GM18505 (cell line): Measurements from ENCODE around the gene KRT15.

ENCODE experiments used
- ATAC-seq: cut with Tn5 transposase; IDR thresholded peaks from one replicate; pipeline ENCODE4 v1.9.1; 2021; ENCODE audit not compliant: unreplicated experiment
- POLR2A ChIP-seq: IDR thresholded peaks from 4 replicates; pipeline ENCODE4 v1.6.1; 2011; ENCODE audit warnings: borderline replicate concordance; ENCODE audit not compliant: insufficient read depth, insufficient read length; ENCODE audit errors: extremely low read depth

The KRT15 gene

GRCh38 chr17:41528959-41529353 is 10.3 kb upstream of the KRT15 start:
- ATAC-seq = no peak
- no peak for TF ChIP-seq POLR2A

GRCh38 chr17:41527063-41528023 is 8.7 kb upstream of the KRT15 start:
- ATAC-seq = no peak
- TF ChIP-seq POLR2A = no peak

- no peak for ATAC-seq
- no peak for TF ChIP-seq POLR2A
These were observed 5.6 kb upstream of the KRT15 start for GRCh38 chr17:41524261-41524660.

GRCh38 chr17:41523787-41524186 is 5.1 kb upstream of the KRT15 start:
- TF ChIP-seq POLR2A = no peak
- ATAC-seq = no peak

GRCh38 chr17:41523225-41523593 is 4.5 kb upstream of the KRT15 start:
- no peak for TF ChIP-seq POLR2A

GRCh38 chr17:41522301-41523224 is 3.9 kb upstream of the KRT15 start:
- ATAC-seq = no peak
- no peak for TF ChIP-seq POLR2A

More at GRCh38 chr17:41523225-41523593, 4.5 kb upstream of the KRT15 start:
- no peak for ATAC-seq

GRCh38 chr17:41521574-41522261 is 3.0 kb upstream of the KRT15 start:
- no peak for TF ChIP-seq POLR2A
- no peak for ATAC-seq

GRCh38 chr17:41520821-41521521 is 2.3 kb upstream of the KRT15 start:
- TF ChIP-seq POLR2A = no peak
- ATAC-seq = no peak

GRCh38 chr17:41519501-41520224 is 973 bp upstream of the KRT15 start:
- no peak for ATAC-seq
- no peak for TF ChIP-seq POLR2A

- ATAC-seq = no peak
- no peak for TF ChIP-seq POLR2A
These were observed 659 bp downstream of the KRT15 start for GRCh38 chr17:41518031-41518430.

- no peak for ATAC-seq
- no peak for TF ChIP-seq POLR2A
These were observed 1.8 kb downstream of the KRT15 start for GRCh38 chr17:41516830-41517283.
